Measurements from ENCODE around the gene SMOC2. TPM values are rescaled to one million over a fixed set of nuclear protein-coding genes. Genes with fewer than 3 reads are reported as not detected.

Gene SMOC2
- total RNA-seq, 1 experiment from 2014 or later = 2.1 TPM

GRCh38 chr6:168546730-168547129 lies 105.7 kb downstream of the SMOC2 start:
- Mint-ChIP-seq H3K4me3 (no peak overlapping the region), H3K36me3 (ENCODE audit: insufficient read depth in 1 of 3, low read depth in 3 of 3) (no peaks in the 10 kb centered on the region), H3K9me3 (no peaks in the 10 kb centered on the region), H3K4me1 (peaks cover 11 to 12% of the 10 kb centered on the region in 2 experiments), H3K27ac (no peak overlapping the region), H3K27me3 (ENCODE audit: low read depth) (no peaks in the 10 kb centered on the region; the same call in 1 of the 2 replicates)
- H3K23ac ChIP-seq (ENCODE audit: insufficient read length, low read depth, low read length) = no peak overlapping the region
- peaks cover 5% of the 10 kb centered on the region; the same call in 1 of the 2 replicates for H3K4me1 ChIP-seq (ENCODE audit: insufficient read depth, low read length)
- no peak overlapping the region for H3K4me2 ChIP-seq (ENCODE audit: insufficient read depth, insufficient read length, low read length)
- no peak overlapping the region for H2BK12ac ChIP-seq (ENCODE audit: insufficient read length, low read depth, low read length)
- H3K79me2 ChIP-seq (ENCODE audit: insufficient read depth, low read length) = no peaks in the 10 kb centered on the region
- H2BK5ac ChIP-seq (ENCODE audit: insufficient read length, low read length) = no peak overlapping the region
- no peaks in the 10 kb centered on the region for H3K9me3 ChIP-seq (ENCODE audit: control insufficient read depth, low read depth, low read length)
- H3K79me1 ChIP-seq (ENCODE audit: insufficient read depth, low read depth, low read length, poor library complexity, severe bottlenecking) = no peaks in the 10 kb centered on the region
- no peak overlapping the region for H3T11ph ChIP-seq (ENCODE audit: low read length)
- no peak overlapping the region for H3K56ac ChIP-seq (ENCODE audit: insufficient read length, low read depth, low read length)
- no peak overlapping the region for H4K91ac ChIP-seq (ENCODE audit: insufficient read length, low read depth, low read length)
- H3K18ac ChIP-seq (ENCODE audit: insufficient read length, low read depth, low read length) = no peak overlapping the region
- no peak overlapping the region for H4K8ac ChIP-seq (replicated peaks; ENCODE audit: insufficient read length, low read depth, low read length)
- no peak overlapping the region for H3K4ac ChIP-seq (ENCODE audit: low read depth, low read length)
- H3K14ac ChIP-seq (ENCODE audit: insufficient read depth, low read length) = no peak overlapping the region
- no peak overlapping the region for H2BK20ac ChIP-seq (ENCODE audit: low read depth, low read length, poor library complexity, severe bottlenecking)
- H3K23me2 ChIP-seq (ENCODE audit: insufficient read length, low read depth, low read length, poor library complexity, severe bottlenecking) = no peaks in the 10 kb centered on the region
- no peaks in the 10 kb centered on the region for H3K27me3 ChIP-seq (ENCODE audit: insufficient read depth, low read length)
- no peak overlapping the region for H3K9ac ChIP-seq (ENCODE audit: extremely low read depth, insufficient read length, low read length)
- no peak for TF ChIP-seq CTCF (conservative IDR thresholded peaks at IDR 0.05)
- DNase-seq = no peak
- H4K20me1 ChIP-seq (ENCODE audit: control insufficient read depth, insufficient read depth, insufficient read length) = no peaks in the 10 kb centered on the region
- H2AK5ac ChIP-seq (ENCODE audit: insufficient read length, low read length) = no peak overlapping the region
- H2BK120ac ChIP-seq (ENCODE audit: low read depth, low read length, poor library complexity, severe bottlenecking) = no peak overlapping the region
- no peak overlapping the region for H4K5ac ChIP-seq (ENCODE audit: insufficient read length, low read depth, low read length)
- no peak overlapping the region for H3K27ac ChIP-seq (ENCODE audit: insufficient read length, low read depth, low read length)
- no peak overlapping the region for H2AFZ ChIP-seq (ENCODE audit: low read length)
- WGBS (ENCODE audit: extremely low coverage, insufficient read length, low lambda C conversion rate) = no CpG with 5 or more reads among the region's 10 CpGs
- H2BK15ac ChIP-seq (ENCODE audit: low read depth, low read length) = no peak overlapping the region
